Nephron progenitor cell (in vitro differentiated cells): ENCODE measurements around the gene CACNA1C.
A peak's percentile ranks its signal among the peaks of the same experiment; 100 is the strongest.

Experiments used
- DNase-seq: peaks from one replicate; pipeline ENCODE4 v3.0.0; 2021
- H3K27ac Mint-ChIP-seq: 2 replicates; pipeline ENCODE4 v1.8.0; 2021; ENCODE audit warnings: mild to moderate bottlenecking, moderate library complexity, mixed read lengths
- H3K27me3 Mint-ChIP-seq: 2 replicates; pipeline ENCODE4 v1.8.0; 2021; ENCODE audit warnings: mild to moderate bottlenecking, low read depth, mixed read lengths; ENCODE audit not compliant: poor library complexity
- H3K36me3 Mint-ChIP-seq: 2 replicates; pipeline ENCODE4 v1.8.0; 2021; ENCODE audit warnings: low read depth, mixed read lengths
- H3K4me1 Mint-ChIP-seq: 2 replicates; pipeline ENCODE4 v1.8.0; 2021; ENCODE audit warnings: mixed read lengths
- H3K4me3 Mint-ChIP-seq: 2 replicates; pipeline ENCODE4 v1.8.0; 2021; ENCODE audit warnings: mild to moderate bottlenecking, moderate library complexity, mixed read lengths
- H3K9me3 Mint-ChIP-seq: 2 replicates; pipeline ENCODE4 v1.8.0; 2021; ENCODE audit warnings: mild to moderate bottlenecking, moderate library complexity, mixed read lengths
- TF ChIP-seq, protein P1 (sequence below): fragments of 200-600 bp; sonication (generic); IDR thresholded peaks from 2 replicates; pipeline ENCODE4 v1.5.0; 2021; ENCODE audit warnings: antibody characterized with exemption

The CACNA1C gene

DNA sequence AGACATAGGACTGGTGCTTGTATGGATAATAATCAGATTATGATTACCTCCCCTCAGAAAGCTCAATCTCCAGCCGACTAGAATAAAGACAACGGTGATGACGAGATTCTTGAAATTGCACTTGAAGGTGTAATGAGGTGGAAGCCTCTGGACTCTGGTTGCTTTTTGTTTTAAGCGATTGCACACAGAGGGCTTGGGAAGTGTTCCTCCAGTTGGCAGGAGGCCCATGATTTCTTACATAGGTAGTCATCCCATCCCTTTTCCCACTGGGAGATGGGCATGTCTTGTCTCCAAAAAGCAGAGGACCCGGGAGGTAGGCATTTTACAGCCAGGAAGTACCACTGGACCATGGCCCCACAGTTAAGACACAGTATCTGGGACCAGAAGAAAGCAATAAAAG lies 576.3 kb downstream of the CACNA1C start:
- Mint-ChIP-seq H3K9me3 (peaks cover 1% of the 10 kb centered on the region), H3K27ac (no peak overlapping the region), H3K4me1 (peaks cover 66% of the 10 kb centered on the region), H3K4me3 (no peak overlapping the region), H3K36me3 (peaks cover 1% of the 10 kb centered on the region), H3K27me3 (peaks cover 22% of the 10 kb centered on the region)
- no peak for DNase-seq
- TF ChIP-seq, protein P1, sequence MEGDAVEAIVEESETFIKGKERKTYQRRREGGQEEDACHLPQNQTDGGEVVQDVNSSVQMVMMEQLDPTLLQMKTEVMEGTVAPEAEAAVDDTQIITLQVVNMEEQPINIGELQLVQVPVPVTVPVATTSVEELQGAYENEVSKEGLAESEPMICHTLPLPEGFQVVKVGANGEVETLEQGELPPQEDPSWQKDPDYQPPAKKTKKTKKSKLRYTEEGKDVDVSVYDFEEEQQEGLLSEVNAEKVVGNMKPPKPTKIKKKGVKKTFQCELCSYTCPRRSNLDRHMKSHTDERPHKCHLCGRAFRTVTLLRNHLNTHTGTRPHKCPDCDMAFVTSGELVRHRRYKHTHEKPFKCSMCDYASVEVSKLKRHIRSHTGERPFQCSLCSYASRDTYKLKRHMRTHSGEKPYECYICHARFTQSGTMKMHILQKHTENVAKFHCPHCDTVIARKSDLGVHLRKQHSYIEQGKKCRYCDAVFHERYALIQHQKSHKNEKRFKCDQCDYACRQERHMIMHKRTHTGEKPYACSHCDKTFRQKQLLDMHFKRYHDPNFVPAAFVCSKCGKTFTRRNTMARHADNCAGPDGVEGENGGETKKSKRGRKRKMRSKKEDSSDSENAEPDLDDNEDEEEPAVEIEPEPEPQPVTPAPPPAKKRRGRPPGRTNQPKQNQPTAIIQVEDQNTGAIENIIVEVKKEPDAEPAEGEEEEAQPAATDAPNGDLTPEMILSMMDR: no peak

DNA sequence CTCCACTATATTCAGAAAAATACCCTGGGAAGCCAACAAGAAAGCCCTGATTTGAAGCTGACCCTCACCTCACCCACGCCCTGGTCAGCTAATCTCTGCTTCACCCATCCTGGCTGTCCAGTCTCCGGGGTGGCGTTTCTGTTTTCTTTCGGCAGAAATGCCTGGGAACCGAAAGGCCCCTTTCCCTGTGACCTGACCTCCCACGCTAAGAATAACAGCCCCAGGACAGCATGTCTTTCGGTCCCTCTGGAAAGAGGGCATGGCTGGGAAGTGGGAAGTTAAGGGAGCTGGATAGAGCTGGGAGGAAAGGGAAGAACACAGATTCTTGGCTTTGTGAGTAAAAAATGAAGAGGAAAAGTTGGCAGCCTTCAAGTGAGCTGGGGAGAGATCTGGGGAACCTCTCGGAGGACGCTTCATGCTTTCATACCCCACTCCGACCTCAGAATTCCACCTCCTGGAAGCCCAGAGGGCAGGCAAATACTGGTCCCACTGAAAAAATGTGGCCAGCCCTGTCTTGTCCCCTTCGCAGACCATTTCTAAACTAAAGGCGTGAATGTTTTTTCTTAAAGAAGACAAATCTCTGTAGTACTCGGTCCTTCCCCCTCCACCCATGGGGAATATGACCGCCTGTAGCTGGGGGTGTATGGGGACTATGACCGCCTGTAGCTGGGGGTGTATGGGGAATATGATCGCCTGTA lies 579.0 kb downstream of the CACNA1C start:
- Mint-ChIP-seq H3K4me1 (peaks cover 60% of the 10 kb centered on the region), H3K27ac (peak overlapping the region; percentile 94), H3K36me3 (peaks cover 19% of the 10 kb centered on the region), H3K27me3 (peaks cover 27% of the 10 kb centered on the region), H3K9me3 (peaks cover 13% of the 10 kb centered on the region), H3K4me3 (no peak overlapping the region)
- TF ChIP-seq, protein P1: no peak
- DNase-seq: peak; percentile 16

DNA sequence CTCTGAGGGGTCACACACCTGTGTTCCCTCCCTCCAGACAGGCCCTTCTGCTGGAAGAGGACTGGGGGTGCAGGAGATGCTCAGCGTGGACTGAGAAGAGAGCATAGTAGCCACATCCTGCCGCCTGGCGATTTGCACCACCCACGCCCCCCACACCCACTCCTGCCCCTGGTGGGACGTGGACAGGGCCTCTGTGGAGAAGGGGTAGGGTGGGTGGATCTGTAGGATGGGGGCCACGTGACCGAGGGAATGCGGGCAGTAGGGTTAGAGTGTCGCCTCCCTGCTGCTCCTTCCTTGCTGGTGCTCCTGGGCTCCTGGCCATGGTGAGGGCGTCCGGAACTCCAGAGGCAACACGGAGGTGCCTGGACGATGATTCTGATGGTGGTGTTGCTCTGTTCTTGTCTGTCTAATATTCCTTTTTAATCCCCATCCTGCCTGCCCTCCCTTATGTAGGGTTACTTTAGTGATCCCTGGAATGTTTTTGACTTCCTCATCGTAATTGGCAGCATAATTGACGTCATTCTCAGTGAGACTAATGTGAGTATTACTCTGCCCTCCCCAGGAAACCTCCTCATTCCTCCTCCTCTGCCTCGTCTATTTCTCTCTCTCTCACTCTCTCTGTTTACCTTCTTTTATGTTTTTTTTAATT lies 580.5 kb downstream of the CACNA1C start:
- TF ChIP-seq, protein P1: no peak
- DNase-seq: no peak
- no peak overlapping the region for H3K27ac Mint-ChIP-seq
- H3K27me3 Mint-ChIP-seq: peaks cover 20% of the 10 kb centered on the region
- H3K4me1 Mint-ChIP-seq: peaks cover 59% of the 10 kb centered on the region
- H3K4me3 Mint-ChIP-seq: no peak overlapping the region
- H3K36me3 Mint-ChIP-seq: peaks cover 19% of the 10 kb centered on the region
- peaks cover 13% of the 10 kb centered on the region for H3K9me3 Mint-ChIP-seq

DNA sequence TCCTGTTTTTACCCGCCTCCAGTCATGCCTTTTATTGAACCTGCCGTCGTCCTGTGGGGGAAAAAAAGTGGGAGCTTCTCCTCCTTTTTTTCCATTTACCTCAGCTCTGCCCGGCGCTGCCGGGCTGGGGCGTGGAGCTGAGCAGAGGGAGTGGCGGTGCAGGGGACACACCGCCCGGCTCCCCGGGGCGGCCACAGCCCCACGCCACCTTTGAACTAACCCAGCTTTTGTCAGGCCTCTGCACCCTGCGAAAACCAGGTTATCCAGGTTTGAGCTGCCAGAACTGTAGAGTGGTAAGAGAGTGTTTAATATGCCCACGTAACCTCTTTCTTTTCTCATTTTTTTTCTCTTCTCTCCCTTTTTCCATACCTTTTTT lies 581.0 kb downstream of the CACNA1C start:
- no peak overlapping the region for H3K4me3 Mint-ChIP-seq
- no peak overlapping the region for H3K27ac Mint-ChIP-seq
- no peak for DNase-seq
- H3K36me3 Mint-ChIP-seq: peaks cover 19% of the 10 kb centered on the region
- H3K4me1 Mint-ChIP-seq: peaks cover 58% of the 10 kb centered on the region
- TF ChIP-seq, protein P1: no peak
- peaks cover 20% of the 10 kb centered on the region for H3K27me3 Mint-ChIP-seq
- H3K9me3 Mint-ChIP-seq: peaks cover 13% of the 10 kb centered on the region

DNA sequence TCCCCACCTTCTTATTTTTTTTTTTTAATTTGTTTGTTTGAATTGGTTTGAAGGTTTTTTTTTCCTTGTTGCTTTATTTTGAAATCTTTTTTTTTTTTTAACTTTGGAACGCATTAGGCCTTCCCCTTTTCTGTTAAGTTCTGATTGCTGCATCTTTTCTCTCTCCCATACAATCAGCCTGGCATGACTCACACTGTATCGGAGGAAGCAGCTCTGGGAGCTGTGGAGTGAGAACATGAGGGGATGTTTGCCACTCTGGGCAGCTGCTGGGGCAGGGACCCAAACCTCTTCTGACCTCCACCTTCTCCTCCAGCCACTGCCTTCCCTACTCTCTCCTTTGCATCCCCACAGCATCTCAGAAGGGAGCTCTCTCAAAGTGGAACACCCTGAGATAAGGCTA lies 581.7 kb downstream of the CACNA1C start:
- peaks cover 19% of the 10 kb centered on the region for H3K36me3 Mint-ChIP-seq
- no peak for DNase-seq
- H3K4me1 Mint-ChIP-seq: peaks cover 53% of the 10 kb centered on the region
- peaks cover 13% of the 10 kb centered on the region for H3K9me3 Mint-ChIP-seq
- peaks cover 20% of the 10 kb centered on the region for H3K27me3 Mint-ChIP-seq
- no peak overlapping the region for H3K27ac Mint-ChIP-seq
- TF ChIP-seq, protein P1: no peak
- H3K4me3 Mint-ChIP-seq: no peak overlapping the region
